ENCODE data around the gene FAM221B.

Gene FAM221B

GRCh38 chr9:35828716-35829083 is at the start of gene FAM221B:
FAM221B (minus strand) TSS chr9:35828732; CDS start chr9:35826161, 2,571 bp downstream.
- DNase-seq (ENCODE audit: low spot score): no peak

DNA sequence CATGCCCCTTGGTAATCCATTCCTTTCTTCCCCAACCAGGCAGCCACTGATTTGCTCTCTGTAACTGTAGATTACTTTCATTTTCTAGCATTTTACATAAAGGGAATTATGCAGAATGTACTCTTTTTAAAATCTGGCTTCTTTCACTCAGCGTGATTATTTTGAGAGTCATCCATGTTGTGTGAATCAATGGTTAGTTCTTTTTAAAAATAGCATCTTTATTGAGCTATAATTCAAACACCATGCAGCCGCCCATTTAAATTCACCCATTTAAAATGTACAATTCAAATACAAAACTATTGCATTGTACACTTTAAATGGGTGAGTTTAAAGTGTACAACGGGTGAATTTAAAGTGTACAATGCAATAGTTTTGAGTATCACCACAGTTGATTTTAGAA is 44.0 kb upstream of the FAM221B start:
- DNase-seq (ENCODE audit: low spot score): no peak

DNA sequence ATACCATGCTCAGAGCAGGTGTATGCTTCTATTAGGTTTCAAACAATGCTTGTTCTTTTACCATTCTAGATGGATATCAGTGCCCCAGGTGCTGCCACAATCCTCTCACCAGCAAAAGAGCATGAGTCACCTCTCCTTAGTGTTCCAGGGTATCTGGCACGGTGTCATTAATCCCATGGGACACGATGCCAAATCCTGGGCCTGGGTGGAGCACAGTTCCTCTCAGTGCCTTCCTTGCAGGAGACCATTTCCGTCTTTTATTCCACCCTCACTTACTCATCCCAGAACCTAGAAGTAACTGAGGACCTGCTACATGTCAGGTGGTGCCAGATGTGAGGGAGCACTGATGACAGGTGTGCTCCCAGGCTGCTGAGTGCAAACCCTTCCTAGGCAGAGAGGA is 43.0 kb upstream of the FAM221B start:
- DNase-seq (ENCODE audit: low spot score): no peak

- DNase-seq (ENCODE audit: low spot score): no peak
These were observed 41.9 kb upstream of the FAM221B start, which contains the start of gene OR13J1 for GRCh38 chr9:35870351-35870923. OR13J1 (minus strand) TSS chr9:35870401; CDS start chr9:35870401, 0 bp downstream.

- no peak for DNase-seq (ENCODE audit: low spot score)
These were observed 41.2 kb upstream of the FAM221B start for GRCh38 chr9:35869621-35870216.

- DNase-seq (ENCODE audit: low spot score): no peak
These were observed 40.4 kb upstream of the FAM221B start for GRCh38 chr9:35868933-35869332.

GRCh38 chr9:35867538-35867937 is 39.0 kb upstream of the FAM221B start:
- no peak for DNase-seq (ENCODE audit: low spot score)

- no peak for DNase-seq (ENCODE audit: low spot score)
These were observed 36.2 kb upstream of the FAM221B start for GRCh38 chr9:35864695-35865255.

DNA sequence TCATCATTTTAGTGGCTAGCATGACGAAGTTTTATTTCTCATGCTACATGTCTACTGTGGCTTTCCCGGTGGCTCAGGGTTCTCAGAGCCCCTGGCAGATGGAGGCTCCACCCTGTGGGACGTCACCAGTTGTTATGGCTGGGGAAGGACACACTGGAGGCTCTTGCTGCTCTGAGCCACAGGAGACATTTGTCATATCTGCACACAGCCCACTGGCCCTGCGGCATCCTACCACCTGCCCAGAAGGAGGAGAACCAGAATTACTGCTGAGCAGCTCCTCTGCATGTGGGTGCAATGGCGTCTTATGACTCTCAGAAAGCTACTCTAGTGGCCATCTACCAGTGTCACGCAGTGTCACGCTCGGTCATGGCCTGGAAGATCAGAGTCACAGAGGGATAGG is 35.1 kb upstream of the FAM221B start:
- DNase-seq (ENCODE audit: low spot score): no peak

DNA sequence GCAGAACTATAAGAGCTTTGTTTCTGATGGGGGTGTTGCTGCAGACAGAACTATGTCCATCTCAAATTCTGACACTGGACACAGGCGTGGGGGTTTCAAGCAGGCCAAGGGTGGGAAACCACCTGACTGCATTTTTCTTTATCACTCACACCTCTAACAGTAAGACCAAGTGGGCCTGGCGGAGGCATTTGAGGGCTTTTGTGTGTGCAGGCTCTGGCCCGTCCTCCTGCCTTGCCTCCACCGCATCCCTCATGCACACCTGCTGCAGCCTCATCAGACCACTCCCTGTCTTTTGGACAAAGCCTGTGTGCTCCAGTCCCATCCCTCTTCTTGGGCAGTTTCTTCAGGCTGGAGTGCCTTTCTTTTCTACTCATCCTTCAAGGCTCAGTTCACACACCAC is 33.8 kb upstream of the FAM221B start:
- no peak for DNase-seq (ENCODE audit: low spot score)

DNA sequence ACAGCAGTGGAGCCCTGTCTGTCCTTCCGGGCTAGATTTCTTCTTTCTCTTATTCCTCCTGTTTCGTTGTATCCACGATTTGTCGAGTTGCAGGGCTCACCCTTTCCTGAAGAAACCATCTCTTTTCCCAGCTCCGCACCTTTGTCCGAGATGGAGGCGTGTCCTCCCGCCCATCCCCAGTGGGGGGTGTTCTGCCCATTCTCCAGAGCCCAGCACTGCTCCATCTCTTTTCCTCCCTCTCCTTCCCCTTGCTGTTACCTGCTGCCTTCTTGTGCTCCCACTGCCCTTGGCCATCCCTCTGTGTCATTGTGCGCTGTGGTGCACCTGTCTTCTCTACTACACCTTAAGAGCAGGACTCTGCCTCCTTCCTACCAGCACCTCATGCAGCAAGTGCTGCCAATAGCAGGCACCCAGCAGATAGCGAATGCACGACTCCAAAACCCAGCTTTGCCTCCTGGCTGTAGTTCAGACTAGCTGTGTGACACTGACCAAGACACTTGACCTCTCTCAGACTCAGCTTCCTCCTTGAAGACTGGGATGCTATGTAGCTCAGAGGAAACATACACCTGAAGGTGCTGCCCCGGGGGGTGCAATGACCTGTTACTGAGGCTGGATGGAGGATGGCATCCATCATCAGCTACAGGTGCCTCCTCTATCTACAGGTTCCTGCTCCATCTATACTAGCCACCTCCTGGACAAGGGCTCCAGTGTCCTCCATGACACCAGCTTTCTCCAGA is 32.8 kb upstream of the FAM221B start:
- DNase-seq (ENCODE audit: low spot score): no peak

DNA sequence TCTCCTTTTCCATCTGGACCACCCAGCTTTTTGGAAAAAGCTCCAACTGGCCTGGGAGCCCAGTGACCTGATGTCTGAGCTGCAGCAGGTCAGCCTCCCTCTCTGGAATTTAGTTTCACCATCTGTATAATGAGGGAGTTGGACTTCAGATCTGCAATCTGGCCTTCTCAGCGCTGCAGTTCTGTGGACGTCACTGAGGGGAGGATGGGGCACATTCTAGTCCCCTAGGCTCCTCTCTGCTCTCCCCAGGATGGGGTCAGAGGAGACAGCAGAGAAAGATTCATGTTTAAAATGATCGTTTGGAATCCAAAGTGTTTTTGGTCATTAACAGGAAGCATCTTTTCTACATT is 31.4 kb upstream of the FAM221B start:
- no peak for DNase-seq (ENCODE audit: low spot score)

- DNase-seq (ENCODE audit: low spot score): no peak
These were observed 30.9 kb upstream of the FAM221B start for GRCh38 chr9:35859310-35859989.

DNA sequence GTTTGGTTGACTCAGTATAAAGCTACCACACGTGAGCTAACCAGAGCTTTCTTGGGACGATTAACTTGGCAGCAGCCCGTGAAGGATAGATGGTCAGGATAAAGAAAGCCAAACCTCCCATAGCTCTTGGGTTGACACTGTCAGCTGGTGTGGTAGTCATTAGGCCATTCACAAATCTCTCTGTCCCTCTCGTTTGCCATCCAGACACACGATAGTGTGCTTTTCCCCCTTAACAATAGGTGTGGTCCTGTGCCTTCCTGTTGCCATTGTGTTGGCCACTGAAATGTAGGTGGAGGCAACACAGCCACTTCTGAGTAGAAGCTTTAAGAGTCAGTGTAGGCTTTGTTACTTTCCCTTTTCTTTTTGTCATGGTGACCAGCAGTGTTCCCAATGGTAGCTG is 29.9 kb upstream of the FAM221B start:
- no peak for DNase-seq (ENCODE audit: low spot score)

- DNase-seq (ENCODE audit: low spot score): no peak
These were observed 28.4 kb upstream of the FAM221B start for GRCh38 chr9:35856882-35857281.

DNA sequence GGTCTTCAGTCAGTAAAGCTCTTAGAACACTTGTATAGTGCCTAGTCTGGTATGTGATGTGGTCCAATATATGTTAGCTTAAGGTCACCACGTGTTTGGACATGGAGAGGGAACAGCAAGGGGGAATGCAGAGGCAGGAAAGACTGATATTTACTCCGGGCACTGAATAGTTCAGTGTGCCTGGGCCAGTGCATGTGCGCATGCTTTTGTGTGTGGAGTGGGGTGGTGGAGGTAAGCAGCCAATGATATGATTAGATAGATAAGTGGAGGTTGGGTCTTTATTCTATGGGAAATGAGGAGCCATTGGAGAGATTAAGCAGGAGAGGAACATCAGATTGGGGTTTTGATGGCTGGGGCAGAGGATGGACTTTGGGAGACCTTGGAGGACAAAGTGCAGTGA is 27.7 kb upstream of the FAM221B start:
- no peak for DNase-seq (ENCODE audit: low spot score)

DNA sequence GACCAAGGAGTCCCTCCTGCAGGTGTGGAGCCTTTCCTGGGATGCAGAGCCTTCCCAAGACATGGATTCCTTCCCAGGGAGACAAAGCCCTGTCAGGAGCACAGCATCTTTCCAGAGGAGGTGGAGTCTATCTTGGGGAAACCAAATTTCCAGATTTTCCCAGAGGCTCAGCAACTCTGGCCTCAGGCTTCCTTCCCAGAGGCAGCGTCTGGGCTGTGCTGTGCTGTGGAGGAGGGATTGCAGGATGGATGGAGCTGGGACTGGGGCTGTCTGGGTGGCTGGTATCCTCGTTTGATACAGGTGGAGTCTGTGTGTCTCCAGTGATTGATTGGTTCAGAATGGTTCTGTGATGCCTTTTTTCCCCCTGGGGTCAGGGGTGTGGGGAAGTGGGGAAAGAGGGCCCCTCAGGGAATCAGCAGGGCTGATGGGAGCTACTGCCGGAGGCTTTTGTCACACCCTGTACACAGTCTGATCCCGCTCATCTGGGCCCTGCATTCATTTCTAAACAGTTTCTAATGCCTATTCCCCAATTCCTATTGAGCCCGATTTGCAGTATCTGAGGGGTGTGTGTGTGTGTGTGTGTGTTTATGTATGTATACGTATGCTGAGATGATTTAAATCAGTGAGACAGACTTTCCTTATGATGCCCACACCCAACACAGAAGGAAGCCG is 25.7 kb upstream of the FAM221B start:
- no peak for DNase-seq (ENCODE audit: low spot score)

GRCh38 chr9:35852876-35853865 is 24.6 kb upstream of the FAM221B start:
- DNase-seq (ENCODE audit: low spot score): no peak

- DNase-seq (ENCODE audit: low spot score): no peak
These were observed 23.8 kb upstream of the FAM221B start for GRCh38 chr9:35852267-35852815.

GRCh38 chr9:35847792-35848572 is 19.4 kb upstream of the FAM221B start:
- DNase-seq (ENCODE audit: low spot score): no peak

Data from HuH-7.5 (cell line).